ENCODE results near the gene APBA1.
A peak's percentile ranks its signal among the peaks of the same experiment; 100 is the strongest.

The APBA1 gene

GRCh38 chr9:69396759-69397158 lies 275.4 kb downstream of the APBA1 start:
- no peak for DNase-seq (ENCODE audit: low read depth)

DNA sequence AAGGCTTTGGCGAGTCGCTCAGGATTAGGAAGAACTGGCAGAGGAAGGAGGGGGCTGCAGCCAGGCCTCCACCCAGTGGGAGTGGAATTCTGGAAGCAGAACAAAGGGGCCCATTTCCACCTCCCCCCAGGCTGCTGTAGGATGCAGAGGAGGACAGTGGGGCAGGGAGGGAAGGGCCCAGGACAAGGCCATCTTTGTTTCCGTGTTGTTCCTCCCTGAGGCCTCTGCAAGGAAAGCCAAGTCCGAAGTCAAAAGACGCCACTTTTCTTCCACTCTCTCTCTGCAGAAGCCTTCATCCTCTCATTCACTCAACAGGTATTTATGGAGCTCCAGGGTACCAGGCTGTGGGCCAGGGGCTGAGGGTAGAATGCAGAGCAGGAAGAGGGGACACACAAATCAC lies 276.5 kb downstream of the APBA1 start:
- no peak for DNase-seq (ENCODE audit: low read depth)

DNA sequence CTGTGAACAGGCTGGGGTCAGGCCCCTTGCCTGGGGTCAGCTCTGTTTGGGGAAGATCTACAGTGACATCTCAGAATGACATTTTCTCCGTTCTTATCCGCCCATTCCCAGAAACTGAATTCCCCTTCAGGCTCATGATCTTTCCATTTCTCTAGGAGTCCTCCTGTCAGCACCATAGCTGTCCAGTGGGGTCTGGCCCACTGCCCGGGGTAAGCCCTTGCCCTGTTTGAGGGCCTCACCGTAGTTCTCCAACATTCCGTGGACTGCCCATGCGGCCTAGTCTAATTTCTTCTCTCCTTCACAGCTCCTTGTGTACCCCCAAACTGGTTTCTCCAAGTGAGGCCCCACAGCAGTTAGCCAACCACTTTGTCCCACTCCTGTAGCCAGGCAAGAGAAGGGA lies 278.7 kb downstream of the APBA1 start:
- DNase-seq (ENCODE audit: low read depth), result no peak

GRCh38 chr9:69392826-69393225 lies 279.3 kb downstream of the APBA1 start:
- no peak for DNase-seq (ENCODE audit: low read depth)

DNA sequence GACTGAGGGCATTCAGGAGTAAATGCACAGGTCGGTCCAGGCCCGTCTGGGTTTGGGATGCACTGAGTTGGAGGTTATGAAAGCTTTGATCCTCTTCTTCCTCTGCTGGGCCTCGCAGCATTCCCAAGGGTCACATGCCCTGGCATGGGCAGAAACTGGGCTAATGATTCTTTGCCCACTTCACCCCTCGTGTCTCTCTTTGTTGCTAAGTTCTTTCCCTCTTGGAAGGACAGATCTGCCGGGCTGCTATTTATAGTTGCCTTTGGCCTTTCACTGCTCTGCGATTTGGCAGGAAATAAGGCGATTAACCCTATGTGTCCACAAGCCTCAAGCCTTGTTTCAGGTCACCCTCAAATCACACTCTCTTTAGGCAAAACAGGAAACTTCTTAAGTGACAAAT lies 280.2 kb downstream of the APBA1 start:
- DNase-seq (ENCODE audit: low read depth), result no peak

GRCh38 chr9:69391487-69391886 lies 280.7 kb downstream of the APBA1 start:
- DNase-seq (ENCODE audit: low read depth), result no peak

- no peak for DNase-seq (ENCODE audit: low read depth)
Observed at GRCh38 chr9:69389437-69389995, 282.7 kb downstream of the APBA1 start.

DNA sequence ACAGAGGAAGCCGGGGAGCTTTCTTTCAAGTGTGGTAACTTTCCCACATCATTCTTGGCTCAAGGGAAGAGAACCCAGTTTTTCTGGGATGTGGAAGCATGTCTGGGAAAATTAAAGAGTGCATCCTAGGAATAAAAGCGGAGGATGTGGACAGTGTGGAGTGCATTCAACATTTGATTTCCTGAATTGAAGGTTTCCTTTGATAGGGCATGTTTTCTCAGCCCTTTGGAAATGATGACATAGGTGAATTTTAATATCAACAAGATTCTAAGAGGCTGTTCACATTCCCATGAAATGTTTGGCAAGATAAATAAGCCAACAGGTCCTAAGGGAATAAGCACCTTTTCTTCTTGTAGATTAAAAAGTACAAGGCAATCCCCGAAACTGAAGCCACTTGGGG lies 283.6 kb downstream of the APBA1 start:
- no peak for DNase-seq (ENCODE audit: low read depth)

DNA sequence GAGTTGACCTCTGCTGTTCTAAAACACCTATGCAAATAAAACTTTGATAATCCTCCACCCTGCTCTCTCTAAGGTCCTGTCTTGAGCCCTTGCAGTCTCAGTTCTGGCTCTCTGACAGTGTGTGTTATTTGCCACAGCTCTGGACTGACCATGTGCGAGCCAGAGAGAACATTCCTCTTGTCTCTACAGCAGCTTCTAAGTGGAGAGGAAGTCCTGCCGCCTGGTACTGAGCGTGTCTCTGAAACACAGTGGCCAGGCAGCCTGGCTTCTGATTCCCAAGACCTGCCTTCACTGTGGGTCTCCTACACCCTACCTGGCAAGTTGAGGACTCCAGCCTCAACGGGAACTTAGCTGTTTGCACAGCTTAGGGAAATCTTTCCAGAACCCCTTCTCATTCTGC lies 285.5 kb downstream of the APBA1 start:
- no peak for DNase-seq (ENCODE audit: low read depth)

DNA sequence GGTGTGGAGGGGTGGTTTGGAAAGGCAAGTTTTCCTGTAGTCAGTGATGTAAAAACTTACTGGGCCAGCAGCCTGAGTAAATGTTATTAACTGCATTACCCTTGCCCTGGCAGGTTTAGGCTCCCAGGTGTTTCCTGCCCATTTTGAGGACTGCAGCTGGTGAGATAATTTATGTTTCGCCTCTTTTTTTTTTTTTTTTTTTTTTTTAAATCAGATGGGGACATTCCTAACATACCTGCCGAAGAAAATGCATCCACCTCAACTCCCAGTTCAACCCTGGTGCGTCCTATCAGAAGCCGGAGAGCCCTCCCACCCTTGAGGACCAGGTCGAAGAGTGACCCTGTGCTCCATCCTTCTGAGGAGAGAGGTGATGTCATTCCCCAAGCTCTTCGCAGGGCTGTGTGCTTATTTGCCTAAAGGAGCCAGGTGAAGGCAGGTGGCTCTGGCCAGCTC lies 286.6 kb downstream of the APBA1 start:
- no peak for DNase-seq (ENCODE audit: low read depth)

GRCh38 chr9:69382135-69382534 lies 290.0 kb downstream of the APBA1 start:
- no peak for DNase-seq (ENCODE audit: low read depth)

- peak; percentile 37 for DNase-seq (ENCODE audit: low read depth)
Observed at GRCh38 chr9:69380811-69381210, 291.4 kb downstream of the APBA1 start.

DNA sequence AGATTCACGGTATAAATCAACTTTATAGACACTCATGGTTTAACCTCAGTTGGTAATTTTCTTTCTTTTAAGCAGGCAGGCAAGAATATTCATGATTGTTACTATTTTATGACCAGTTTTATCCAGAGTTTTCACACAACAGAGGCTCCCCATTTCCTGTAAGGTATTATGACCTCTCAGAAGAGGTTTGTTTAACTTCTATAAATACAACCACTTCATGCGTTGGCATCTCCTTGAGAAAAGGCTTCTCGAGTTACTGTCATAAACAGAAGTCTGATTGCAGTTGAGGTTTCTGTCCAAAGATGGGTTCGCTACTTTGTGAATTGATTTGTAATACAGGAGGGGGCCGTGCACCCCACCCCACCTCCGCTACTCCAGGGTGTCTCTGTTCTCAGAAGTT lies 291.9 kb downstream of the APBA1 start:
- no peak for DNase-seq (ENCODE audit: low read depth)

DNA sequence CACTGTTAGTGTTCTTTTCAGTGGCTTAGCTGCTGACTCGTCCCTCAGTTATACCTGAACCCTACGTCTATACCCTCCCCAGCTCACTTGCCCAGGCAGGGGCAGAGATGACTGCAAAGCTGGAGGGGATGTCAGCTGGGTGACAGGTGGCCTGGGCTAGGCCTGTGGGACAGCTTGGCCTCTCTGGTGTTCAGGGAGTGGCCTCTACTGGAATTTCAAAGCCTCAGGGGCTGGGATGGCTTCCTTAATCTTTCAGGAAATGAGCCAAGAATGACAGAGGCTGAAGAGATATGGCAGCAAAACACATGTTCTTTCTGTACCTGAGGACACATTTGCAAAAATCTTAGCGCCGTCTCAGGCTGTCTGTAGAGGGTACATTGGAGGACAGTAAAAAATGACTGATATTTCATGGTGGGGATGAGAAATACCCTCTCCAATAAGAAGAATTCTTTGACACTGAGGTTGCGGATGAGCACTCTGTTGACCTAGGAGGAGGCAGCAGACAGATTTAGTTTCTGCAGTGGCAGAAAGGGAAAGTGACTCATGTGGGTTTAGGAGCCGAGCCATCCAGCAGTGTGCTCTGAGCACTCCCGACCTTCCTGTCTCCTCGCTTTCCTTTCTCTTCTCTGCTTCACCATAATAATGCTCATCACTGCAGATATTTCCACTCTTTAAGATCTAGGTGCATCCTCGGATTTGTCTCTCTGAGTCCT lies 292.7 kb downstream of the APBA1 start:
- peak; percentile 66 for DNase-seq (ENCODE audit: low read depth)

- no peak for DNase-seq (ENCODE audit: low read depth)
Observed at GRCh38 chr9:69377981-69378380, 294.2 kb downstream of the APBA1 start.

Measured in ELR (cell line).